Loucy (cell line): ENCODE measurements around the gene FGR.

Experiments used
- CTCF ChIP-seq: fragments of 200-600 bp; sonication (generic); conservative IDR thresholded peaks from 2 replicates; pipeline ENCODE4 v1.5.1; 2014; ENCODE audit warnings: mild to moderate bottlenecking, antibody characterized with exemption, low read length
- EZH2phosphoT487 ChIP-seq: fragments of 200-600 bp; IDR thresholded peaks from 2 replicates; pipeline ENCODE4 v1.6.1; 2018; ENCODE audit warnings: antibody characterized with exemption, mild to moderate bottlenecking, moderate library complexity, borderline replicate concordance

- TF ChIP-seq CTCF (no peak), EZH2phosphoT487 (no peak)
Measured at GRCh38 chr1:27666294-27666693, 31.3 kb upstream of the FGR start.
